Mesendoderm (in vitro differentiated cells): ENCODE results near the gene FAAP20.

Source experiments
- DNase-seq: peaks from one replicate; pipeline ENCODE4 v3.0.0; 2013
- H2AK5ac ChIP-seq: 2 replicates; pipeline ENCODE4 v1.6.1; 2013; ENCODE audit warnings: low read length, inconsistent platforms
- H2BK120ac ChIP-seq: 2 replicates; pipeline ENCODE4 v1.6.1; 2013; ENCODE audit warnings: low read depth, mild to moderate bottlenecking, low read length, moderate library complexity, mixed read lengths
- H2BK15ac ChIP-seq: replicated peaks from 2 replicates; pipeline ENCODE4 v1.6.1; 2013; ENCODE audit warnings: low read depth, mild to moderate bottlenecking, moderate library complexity
- H2BK5ac ChIP-seq: 2 replicates; pipeline ENCODE4 v1.6.1; 2013; ENCODE audit warnings: low read length, inconsistent platforms
- H3K18ac ChIP-seq: 2 replicates; pipeline ENCODE4 v1.6.1; 2013; ENCODE audit warnings: mild to moderate bottlenecking, low read length, mixed read lengths
- H3K23ac ChIP-seq: one replicate; pipeline ENCODE4 v1.6.1; 2013; ENCODE audit warnings: low read length
- H3K27ac ChIP-seq: 2 replicates; pipeline ENCODE4 v1.5.1; 2013; ENCODE audit warnings: low read depth, mild to moderate bottlenecking, inconsistent platforms, low read length, moderate library complexity
- H3K27me3 ChIP-seq: 2 replicates; pipeline ENCODE4 v1.6.1; 2013; ENCODE audit warnings: low read length, control low read depth, mild to moderate bottlenecking, inconsistent platforms; ENCODE audit not compliant: insufficient read depth, poor library complexity
- H3K36me3 ChIP-seq: 2 replicates; pipeline ENCODE4 v1.6.1; 2013; ENCODE audit warnings: low read length, inconsistent platforms; ENCODE audit not compliant: control insufficient read depth, insufficient read depth
- H3K4ac ChIP-seq: one replicate; pipeline ENCODE4 v1.6.1; 2013; ENCODE audit warnings: low read depth, mild to moderate bottlenecking, low read length, moderate library complexity
- H3K4me1 ChIP-seq: 2 replicates; pipeline ENCODE4 v1.6.1; 2013; ENCODE audit warnings: low read depth, low read length, inconsistent platforms; ENCODE audit not compliant: control insufficient read depth
- H3K4me2 ChIP-seq: 2 replicates; pipeline ENCODE4 v1.6.1; 2013; ENCODE audit warnings: low read length
- H3K4me3 ChIP-seq: 2 replicates; pipeline ENCODE4 v1.5.1; 2013; ENCODE audit warnings: mild to moderate bottlenecking, low read length
- H3K56ac ChIP-seq: one replicate; pipeline ENCODE4 v1.6.1; 2013; ENCODE audit warnings: low read length
- H3K79me1 ChIP-seq: 2 replicates; pipeline ENCODE4 v1.6.1; 2013; ENCODE audit warnings: low read length, inconsistent platforms
- H3K79me2 ChIP-seq: 2 replicates; pipeline ENCODE4 v1.6.1; 2013; ENCODE audit warnings: mild to moderate bottlenecking, low read length; ENCODE audit not compliant: control insufficient read depth, insufficient read depth
- H3K9ac ChIP-seq: 2 replicates; pipeline ENCODE4 v1.6.1; 2013; ENCODE audit warnings: low read length, inconsistent platforms
- H4K5ac ChIP-seq: one replicate; pipeline ENCODE4 v1.6.1; 2013; ENCODE audit warnings: low read length
- H4K8ac ChIP-seq: one replicate; pipeline ENCODE4 v1.6.1; 2013; ENCODE audit warnings: low read depth, mild to moderate bottlenecking, control low read depth, low read length, moderate library complexity
- WGBS: extraction: QIAGEN DNeasy Blood & Tissue Kit; methylation state at CpG from one replicate; pipeline ENCODE4 v1.1.7; 2013; ENCODE audit warnings: low lambda C conversion rate, missing lambda C conversion rate; ENCODE audit not compliant: insufficient coverage; ENCODE audit errors: extremely low coverage; 5-methylcytosine and 5-hydroxymethylcytosine counted together

Gene FAAP20

DNA sequence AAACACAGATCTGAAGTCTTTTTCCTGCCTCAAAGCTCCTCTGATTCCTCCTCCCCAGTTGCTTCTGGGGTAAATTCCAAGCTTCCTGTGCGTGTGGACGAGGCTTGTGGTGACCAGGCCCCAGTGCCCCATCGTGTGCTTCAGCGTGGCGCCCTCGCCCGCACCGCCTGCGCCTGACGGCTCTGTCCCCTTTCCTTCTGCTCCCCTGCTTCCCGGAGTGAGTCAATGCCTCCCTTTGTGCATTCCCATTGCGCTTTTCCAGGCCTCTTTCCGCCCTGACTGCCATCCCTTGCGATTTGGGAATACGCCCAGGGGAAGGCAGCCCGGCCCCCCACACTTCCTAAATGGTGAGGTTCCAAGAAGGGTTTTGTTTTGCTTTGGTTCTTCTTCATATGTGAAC, 36.3 kb downstream of the FAAP20 start:
- no peak overlapping the region for H2AK5ac ChIP-seq
- no peak overlapping the region for H3K4ac ChIP-seq
- peaks cover 4% of the 10 kb centered on the region for H3K79me1 ChIP-seq
- no peaks in the 10 kb centered on the region for H3K79me2 ChIP-seq
- no CpG with 5 or more reads among the region's 16 CpGs for WGBS
- no peak overlapping the region for H3K4me2 ChIP-seq
- H4K8ac ChIP-seq: no peak overlapping the region
- H2BK15ac ChIP-seq: no peak overlapping the region
- H3K4me1 ChIP-seq: no peaks in the 10 kb centered on the region
- no peak overlapping the region for H2BK120ac ChIP-seq
- no peak overlapping the region for H3K56ac ChIP-seq
- no peaks in the 10 kb centered on the region for H3K36me3 ChIP-seq
- H4K5ac ChIP-seq: no peak overlapping the region
- no peaks in the 10 kb centered on the region for H3K27me3 ChIP-seq
- H3K4me3 ChIP-seq: no peak overlapping the region
- H3K9ac ChIP-seq: no peak overlapping the region
- no peak overlapping the region for H3K23ac ChIP-seq
- no peak overlapping the region for H3K27ac ChIP-seq
- DNase-seq: no peak
- H3K18ac ChIP-seq: no peak overlapping the region
- H2BK5ac ChIP-seq: no peak overlapping the region

DNA sequence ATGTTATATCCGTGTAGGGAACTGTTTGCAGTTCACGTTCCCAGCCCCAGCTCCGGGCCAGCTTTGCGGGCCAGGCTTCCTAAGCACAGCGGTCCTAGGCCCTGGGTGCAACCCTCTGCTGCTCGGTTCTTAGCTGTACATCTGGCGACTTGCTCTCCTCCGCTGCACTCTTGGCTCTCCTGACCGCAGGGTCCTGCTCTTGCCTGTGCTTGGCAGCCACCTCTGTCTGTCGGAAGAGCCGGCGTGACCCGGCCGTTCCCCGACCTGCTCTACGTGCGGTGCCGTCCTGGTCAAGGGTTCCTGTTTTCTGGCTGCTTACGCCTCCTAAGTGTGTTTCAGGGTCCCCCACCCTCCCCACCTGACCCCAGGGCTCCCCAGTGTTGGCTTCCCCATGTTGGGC, 36.7 kb downstream of the FAAP20 start:
- H3K18ac ChIP-seq: no peak overlapping the region
- H2BK120ac ChIP-seq: no peak overlapping the region
- H3K4me3 ChIP-seq: no peak overlapping the region
- peaks cover 4% of the 10 kb centered on the region for H3K79me1 ChIP-seq
- no peak overlapping the region for H3K56ac ChIP-seq
- no peak overlapping the region for H3K9ac ChIP-seq
- no peak overlapping the region for H3K23ac ChIP-seq
- no peaks in the 10 kb centered on the region for H3K79me2 ChIP-seq
- H2BK15ac ChIP-seq: no peak overlapping the region
- no peaks in the 10 kb centered on the region for H3K27me3 ChIP-seq
- H3K27ac ChIP-seq: no peak overlapping the region
- H3K4me1 ChIP-seq: no peaks in the 10 kb centered on the region
- no peak overlapping the region for H4K5ac ChIP-seq
- no peak overlapping the region for H3K4ac ChIP-seq
- no peak overlapping the region for H4K8ac ChIP-seq
- no peaks in the 10 kb centered on the region for H3K36me3 ChIP-seq
- DNase-seq: no peak
- no CpG with 5 or more reads among the region's 19 CpGs for WGBS
- no peak overlapping the region for H2AK5ac ChIP-seq
- H3K4me2 ChIP-seq: no peak overlapping the region
- H2BK5ac ChIP-seq: no peak overlapping the region

DNA sequence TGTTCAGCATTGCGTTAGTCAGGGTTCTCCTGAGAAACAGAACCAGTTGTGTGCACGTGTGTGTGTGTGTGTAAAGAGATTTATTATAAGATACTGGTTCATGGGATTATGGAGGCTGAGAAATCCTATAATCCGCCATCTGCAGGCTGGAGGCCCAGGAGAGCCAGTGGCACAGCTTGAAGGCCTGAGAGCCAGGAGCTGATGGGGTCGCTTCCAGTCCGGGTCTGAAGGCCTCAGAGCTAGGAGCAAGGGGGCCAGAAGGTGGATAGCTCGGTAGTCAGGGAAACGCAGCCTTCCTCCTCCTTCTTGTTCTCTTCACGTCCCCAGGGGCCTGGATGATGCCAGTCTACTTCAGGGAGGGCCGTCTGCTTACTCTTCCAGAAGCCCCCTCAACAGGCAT, 37.7 kb downstream of the FAAP20 start:
- no peaks in the 10 kb centered on the region for H3K79me2 ChIP-seq
- H3K4me2 ChIP-seq: no peak overlapping the region
- no peak overlapping the region for H3K56ac ChIP-seq
- no peak overlapping the region for H4K8ac ChIP-seq
- WGBS: no CpG with 5 or more reads among the region's 9 CpGs
- no peak overlapping the region for H2AK5ac ChIP-seq
- no peak overlapping the region for H3K4me3 ChIP-seq
- no peak overlapping the region for H3K9ac ChIP-seq
- no peaks in the 10 kb centered on the region for H3K27me3 ChIP-seq
- H4K5ac ChIP-seq: no peak overlapping the region
- no peak overlapping the region for H2BK15ac ChIP-seq
- peaks cover 4% of the 10 kb centered on the region for H3K79me1 ChIP-seq
- no peak overlapping the region for H3K4ac ChIP-seq
- no peak overlapping the region for H2BK120ac ChIP-seq
- no peaks in the 10 kb centered on the region for H3K4me1 ChIP-seq
- DNase-seq: no peak
- H3K27ac ChIP-seq: no peak overlapping the region
- no peak overlapping the region for H3K18ac ChIP-seq
- no peaks in the 10 kb centered on the region for H3K36me3 ChIP-seq
- no peak overlapping the region for H3K23ac ChIP-seq
- no peak overlapping the region for H2BK5ac ChIP-seq

DNA sequence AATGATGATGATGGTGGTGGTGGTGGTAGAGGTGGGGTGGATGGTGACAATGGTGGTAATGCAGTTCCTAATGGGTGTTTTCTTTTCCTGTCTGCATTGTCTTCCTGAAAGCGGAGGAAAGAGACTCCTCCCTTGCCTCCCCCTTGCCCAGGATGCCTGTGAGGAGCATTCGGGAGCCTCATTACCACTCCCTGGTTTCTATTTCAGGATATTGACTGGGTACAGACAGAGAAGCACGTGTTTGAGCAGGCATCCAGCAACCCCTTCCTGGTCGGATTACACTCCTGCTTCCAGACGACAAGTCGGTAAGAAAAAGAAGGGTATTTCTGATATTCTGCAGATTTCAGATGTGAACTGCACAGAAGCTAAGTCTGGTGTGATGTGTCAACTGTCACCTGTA, 38.8 kb downstream of the FAAP20 start:
- H3K27ac ChIP-seq: no peak overlapping the region
- H3K4me3 ChIP-seq: no peak overlapping the region
- no peak for DNase-seq
- no CpG with 5 or more reads among the region's 6 CpGs for WGBS
- H3K36me3 ChIP-seq: no peaks in the 10 kb centered on the region
- no peaks in the 10 kb centered on the region for H3K79me2 ChIP-seq
- no peak overlapping the region for H4K5ac ChIP-seq
- H2AK5ac ChIP-seq: no peak overlapping the region
- no peak overlapping the region for H3K23ac ChIP-seq
- no peak overlapping the region for H2BK120ac ChIP-seq
- no peak overlapping the region for H3K9ac ChIP-seq
- peaks cover 4% of the 10 kb centered on the region for H3K79me1 ChIP-seq
- H3K18ac ChIP-seq: no peak overlapping the region
- no peak overlapping the region for H2BK15ac ChIP-seq
- no peak overlapping the region for H2BK5ac ChIP-seq
- H3K4ac ChIP-seq: no peak overlapping the region
- no peaks in the 10 kb centered on the region for H3K4me1 ChIP-seq
- no peak overlapping the region for H4K8ac ChIP-seq
- H3K56ac ChIP-seq: no peak overlapping the region
- H3K27me3 ChIP-seq: no peaks in the 10 kb centered on the region
- H3K4me2 ChIP-seq: no peak overlapping the region

- Histone ChIP-seq H2AK5ac (no peak overlapping the region), H3K27me3 (no peaks in the 10 kb centered on the region), H3K56ac (no peak overlapping the region), H3K18ac (no peak overlapping the region), H3K36me3 (no peaks in the 10 kb centered on the region), H2BK120ac (no peak overlapping the region), H3K9ac (no peak overlapping the region), H2BK5ac (no peak overlapping the region), H2BK15ac (no peak overlapping the region), H3K4me3 (no peak overlapping the region), H3K79me2 (no peaks in the 10 kb centered on the region), H3K4ac (no peak overlapping the region), H3K23ac (no peak overlapping the region), H3K4me2 (no peak overlapping the region), H4K8ac (no peak overlapping the region), H3K79me1 (peaks cover 4% of the 10 kb centered on the region), H4K5ac (no peak overlapping the region), H3K27ac (no peak overlapping the region), H3K4me1 (no peaks in the 10 kb centered on the region)
- no peak for DNase-seq
- WGBS: no CpG with 5 or more reads among the region's 10 CpGs
Observed at GRCh38 chr1:2155147-2155598, 39.4 kb downstream of the FAAP20 start.

DNA sequence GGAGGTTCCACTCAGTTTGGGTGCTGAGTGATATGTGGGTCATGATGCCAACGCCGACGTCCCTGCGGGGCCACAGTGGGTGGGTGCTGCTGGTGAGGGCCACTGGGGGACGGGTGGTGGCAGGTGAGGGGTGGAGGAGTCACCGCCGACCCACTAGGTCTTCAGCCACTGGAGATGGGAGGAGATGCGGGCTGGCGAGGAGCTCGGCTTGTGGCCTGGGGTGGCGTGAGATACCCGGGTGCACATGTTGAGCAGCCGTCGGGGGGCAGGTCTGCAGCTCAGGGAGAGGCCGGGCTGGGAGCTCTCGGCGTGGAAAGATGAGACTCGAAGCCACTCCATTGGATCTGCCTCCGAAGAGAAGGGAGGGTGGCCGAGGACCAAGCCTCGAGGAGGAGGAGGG, 40.5 kb downstream of the FAAP20 start:
- Histone ChIP-seq H3K79me1 (peaks cover 4% of the 10 kb centered on the region), H3K18ac (no peak overlapping the region), H3K9ac (no peak overlapping the region), H3K36me3 (no peaks in the 10 kb centered on the region), H2BK120ac (no peak overlapping the region), H3K4ac (no peak overlapping the region), H3K79me2 (no peaks in the 10 kb centered on the region), H2AK5ac (no peak overlapping the region), H2BK15ac (no peak overlapping the region), H3K4me2 (no peak overlapping the region), H3K23ac (no peak overlapping the region), H3K56ac (no peak overlapping the region), H3K27me3 (no peaks in the 10 kb centered on the region), H3K4me3 (no peak overlapping the region), H4K8ac (no peak overlapping the region), H2BK5ac (no peak overlapping the region), H3K27ac (no peak overlapping the region), H4K5ac (no peak overlapping the region), H3K4me1 (no peaks in the 10 kb centered on the region)
- WGBS: no CpG with 5 or more reads among the region's 21 CpGs
- DNase-seq: no peak
